GM23338 (cell line): Measurements from ENCODE around the gene EHMT2. TPM values are rescaled to one million over a fixed set of nuclear protein-coding genes. Genes with fewer than 3 reads are reported as not detected.

Experiments used
- polyA plus RNA-seq: library from polyadenylated mRNA; unstranded; fragments of >200 nt; fragmentation: Nextera tagmentation; extraction: Ambion mirVana; gene quantifications from 2 replicates; pipeline ENCODE4 v1.2.1, GENCODE V29; 2016
- small RNA-seq: library from RNA; depleted of rRNA; stranded (forward); fragments of <200 nt; gene quantifications from one replicate; pipeline ENCODE3, GENCODE V24; 2014; ENCODE audit warnings: low replicate concordance
- total RNA-seq: library from RNA; depleted of rRNA; stranded (reverse); fragments of >200 nt; shearing (Covaris generic); gene quantifications from 2 replicates; pipeline ENCODE4 v1.2.3, GENCODE V29; 2014; rRNA removed

EHMT2 gene
- total and polyA plus RNA-seq, 2 experiments from 2014 or later = 113 to 193 TPM

Small RNA genes lying within 50 kb of the gene (small RNA-seq; reads per million reads assigned to genes)
- not detected for gene AL645922.1
- 153 reads per million, percentile 99 among the genes with 10 or more reads in this experiment for gene SNORD48
- not detected for gene SNORD52

Other genes starting within 250 kb of the EHMT2 start
Only the 30 nearest of the 36 such genes appear.
- gene LY6G5B, start 227.7 kb downstream of the EHMT2 start, total RNA-seq = 3.8 and 7.9 TPM in 2 replicates
- gene LY6G5B, start 227.7 kb downstream of the EHMT2 start, polyA plus RNA-seq = 8.4 and 8.5 TPM in 2 replicates
- 1.1 TPM in 1 of 2 replicates, not detected in the other for gene LY6G5C, start 216.6 kb downstream of the EHMT2 start, total RNA-seq
- 2.1 TPM in 2 replicates for gene LY6G5C, start 216.6 kb downstream of the EHMT2 start, polyA plus RNA-seq
- 29.7 and 37.0 TPM in 2 replicates for gene ABHD16A, start 194.4 kb downstream of the EHMT2 start, total RNA-seq
- 25.9 and 26.9 TPM in 2 replicates for gene ABHD16A, start 194.4 kb downstream of the EHMT2 start, polyA plus RNA-seq
- not detected in 2 replicates for gene LY6G6F, start 190.8 kb downstream of the EHMT2 start, total RNA-seq
- gene LY6G6F, start 190.8 kb downstream of the EHMT2 start, polyA plus RNA-seq = not detected in 2 replicates
- not detected in 2 replicates for gene LY6G6D, start 182.3 kb downstream of the EHMT2 start, total RNA-seq
- gene LY6G6D, start 182.3 kb downstream of the EHMT2 start, polyA plus RNA-seq = not detected in 2 replicates
- not detected in 2 replicates for gene LY6G6C, start 176.0 kb downstream of the EHMT2 start, total RNA-seq
- 0.23 TPM in 1 of 2 replicates, not detected in the other for gene LY6G6C, start 176.0 kb downstream of the EHMT2 start, polyA plus RNA-seq
- gene MPIG6B, start 174.3 kb downstream of the EHMT2 start, total RNA-seq = not detected in 2 replicates
- gene MPIG6B, start 174.3 kb downstream of the EHMT2 start, polyA plus RNA-seq = 0.12 and 0.13 TPM in 2 replicates
- 58.7 and 62.2 TPM in 2 replicates for gene DDAH2, start 168.4 kb downstream of the EHMT2 start, total RNA-seq
- 65.0 and 65.1 TPM in 2 replicates for gene DDAH2, start 168.4 kb downstream of the EHMT2 start, polyA plus RNA-seq
- gene CLIC1, start 161.2 kb downstream of the EHMT2 start, total RNA-seq = 226 and 269 TPM in 2 replicates
- 269 and 296 TPM in 2 replicates for gene CLIC1, start 161.2 kb downstream of the EHMT2 start, polyA plus RNA-seq
- 23.9 and 27.2 TPM in 2 replicates for gene MSH5, start 157.7 kb downstream of the EHMT2 start, total RNA-seq
- 12.1 and 12.8 TPM in 2 replicates for gene MSH5, start 157.7 kb downstream of the EHMT2 start, polyA plus RNA-seq
- 3.9 TPM in 1 of 2 replicates, not detected in the other for gene SAPCD1, start 135.0 kb downstream of the EHMT2 start, total RNA-seq
- 4.5 and 5.0 TPM in 2 replicates for gene SAPCD1, start 135.0 kb downstream of the EHMT2 start, polyA plus RNA-seq
- 0.07 and 0.12 TPM in 2 replicates for gene VWA7, start 120.4 kb downstream of the EHMT2 start, total RNA-seq
- gene VWA7, start 120.4 kb downstream of the EHMT2 start, polyA plus RNA-seq = 0.36 and 0.75 TPM in 2 replicates
- gene VARS1, start 101.9 kb downstream of the EHMT2 start, total RNA-seq = 137 and 153 TPM in 2 replicates
- 66.0 and 71.2 TPM in 2 replicates for gene VARS1, start 101.9 kb downstream of the EHMT2 start, polyA plus RNA-seq
- 93.5 and 106 TPM in 2 replicates for gene LSM2, start 90.7 kb downstream of the EHMT2 start, total RNA-seq
- 140 and 143 TPM in 2 replicates for gene LSM2, start 90.7 kb downstream of the EHMT2 start, polyA plus RNA-seq
- 0.50 and 0.83 TPM in 2 replicates for gene HSPA1L, start 82.4 kb downstream of the EHMT2 start, total RNA-seq
- 0.44 and 0.49 TPM in 2 replicates for gene HSPA1L, start 82.4 kb downstream of the EHMT2 start, polyA plus RNA-seq
- gene HSPA1A, start 82.2 kb downstream of the EHMT2 start, total RNA-seq = 57.1 and 58.3 TPM in 2 replicates
- 36.1 and 39.1 TPM in 2 replicates for gene HSPA1A, start 82.2 kb downstream of the EHMT2 start, polyA plus RNA-seq
- 102 and 113 TPM in 2 replicates for gene HSPA1B, start 70.0 kb downstream of the EHMT2 start, total RNA-seq
- 25.9 and 31.7 TPM in 2 replicates for gene HSPA1B, start 70.0 kb downstream of the EHMT2 start, polyA plus RNA-seq
- 41.1 and 47.4 TPM in 2 replicates for gene NEU1, start 34.9 kb downstream of the EHMT2 start, total RNA-seq
- gene NEU1, start 34.9 kb downstream of the EHMT2 start, polyA plus RNA-seq = 31.4 and 32.3 TPM in 2 replicates
- gene SLC44A4, start 18.7 kb downstream of the EHMT2 start, total RNA-seq = 3.7 and 4.6 TPM in 2 replicates
- gene SLC44A4, start 18.7 kb downstream of the EHMT2 start, polyA plus RNA-seq = 1.1 and 1.2 TPM in 2 replicates
- gene ZBTB12, start 4.4 kb upstream of the EHMT2 start, total RNA-seq = 14.4 and 14.9 TPM in 2 replicates
- 0.18 and 0.68 TPM in 2 replicates for gene ZBTB12, start 4.4 kb upstream of the EHMT2 start, polyA plus RNA-seq
- 1.7 and 2.4 TPM in 2 replicates for gene C2, start 30.0 kb upstream of the EHMT2 start, total RNA-seq
- 0.16 and 0.23 TPM in 2 replicates for gene C2, start 30.0 kb upstream of the EHMT2 start, polyA plus RNA-seq
- gene CFB, start 48.4 kb upstream of the EHMT2 start, total RNA-seq = not detected in 2 replicates
- 0.86 TPM in 1 of 2 replicates, not detected in the other for gene CFB, start 48.4 kb upstream of the EHMT2 start, polyA plus RNA-seq
- gene NELFE, start 61.3 kb upstream of the EHMT2 start, total RNA-seq = 64.0 and 69.0 TPM in 2 replicates
- gene NELFE, start 61.3 kb upstream of the EHMT2 start, polyA plus RNA-seq = 86.0 and 93.4 TPM in 2 replicates
- gene SKIC2, start 61.5 kb upstream of the EHMT2 start, total RNA-seq = 47.2 and 50.2 TPM in 2 replicates
- 21.6 and 24.5 TPM in 2 replicates for gene SKIC2, start 61.5 kb upstream of the EHMT2 start, polyA plus RNA-seq
- gene DXO, start 74.4 kb upstream of the EHMT2 start, total RNA-seq = 12.1 and 19.7 TPM in 2 replicates
- 15.6 and 16.2 TPM in 2 replicates for gene DXO, start 74.4 kb upstream of the EHMT2 start, polyA plus RNA-seq
- gene C4A, start 84.4 kb upstream of the EHMT2 start, total RNA-seq = 0.97 and 2.4 TPM in 2 replicates
- 0.48 TPM in 1 of 2 replicates, not detected in the other for gene C4A, start 84.4 kb upstream of the EHMT2 start, polyA plus RNA-seq
- gene C4B, start 117.1 kb upstream of the EHMT2 start, total RNA-seq = 0.39 TPM in 1 of 2 replicates, not detected in the other
- gene C4B, start 117.1 kb upstream of the EHMT2 start, polyA plus RNA-seq = 0.19 and 0.57 TPM in 2 replicates
- not detected in 2 replicates for gene CYP21A2, start 140.7 kb upstream of the EHMT2 start, total RNA-seq
- gene CYP21A2, start 140.7 kb upstream of the EHMT2 start, polyA plus RNA-seq = 0.10 TPM in 1 of 2 replicates, not detected in the other
- 3.4 and 6.0 TPM in 2 replicates for gene TNXB, start 211.6 kb upstream of the EHMT2 start, total RNA-seq
- 1.1 and 2.0 TPM in 2 replicates for gene TNXB, start 211.6 kb upstream of the EHMT2 start, polyA plus RNA-seq
- gene ATF6B, start 230.5 kb upstream of the EHMT2 start, total RNA-seq = 21.7 and 24.9 TPM in 2 replicates
- gene ATF6B, start 230.5 kb upstream of the EHMT2 start, polyA plus RNA-seq = 25.9 and 26.1 TPM in 2 replicates